ENCODE data around the gene TCOF1. TPM values are rescaled to one million over a fixed set of nuclear protein-coding genes. Genes with fewer than 3 reads are reported as not detected.
A peak's percentile ranks its signal among the peaks of the same experiment; 100 is the strongest.

Gene TCOF1
- total and polyA plus RNA-seq, 11 donors: 11.9 to 29.9 (median 16.0) TPM

- WGBS, 4 donors: 79 to 85% (median 83%) methylated on average over 9 of the region's 9 CpGs
- intact Hi-C loops (cut with DNase I): no loop called here
- Histone ChIP-seq H3K27me3 (no peaks in the 10 kb centered on the region), H3K9me3 (no peaks in the 10 kb centered on the region), H3K36me3 (no peaks in the 10 kb centered on the region), H3K4me3 (no peak overlapping the region), H3K27ac (no peak overlapping the region), H3K4me1 (peaks cover 0 to 16% (median 0%) of the 10 kb centered on the region in 12 donors)
- no peak for DNase-seq
- no peak for ATAC-seq
- no peak for TF ChIP-seq POLR2A (IDR thresholded peaks at IDR 0.05)
- TF ChIP-seq CTCF (IDR thresholded peaks at IDR 0.05): no peak
Observed at GRCh38 chr5:150347451-150347850, 10.0 kb upstream of the TCOF1 start.

GRCh38 chr5:150349681-150350275 lies 7.7 kb upstream of the TCOF1 start:
- TF ChIP-seq CTCF (IDR thresholded peaks at IDR 0.05): no peak
- no peak for TF ChIP-seq POLR2A (IDR thresholded peaks at IDR 0.05)
- Histone ChIP-seq H3K4me1 (peaks cover 0 to 21% (median 0%) of the 10 kb centered on the region in 12 donors), H3K9me3 (no peaks in the 10 kb centered on the region), H3K4me3 (no peak overlapping the region), H3K36me3 (no peaks in the 10 kb centered on the region), H3K27me3 (no peaks in the 10 kb centered on the region), H3K27ac (no peak overlapping the region)
- ATAC-seq (no peak), DNase-seq (no peak)
- intact Hi-C loops (cut with DNase I): loop anchor here in 7 of 10 donors (5.0 to 10.0 kb wide), 7 partner anchors 77 to 325 kb away; partner anchors contain the start of gene CDX1 (in 1 of the 7)
- 79 to 94% (median 91%) methylated on average over 6 of the region's 6 CpGs for WGBS, 4 donors

DNA sequence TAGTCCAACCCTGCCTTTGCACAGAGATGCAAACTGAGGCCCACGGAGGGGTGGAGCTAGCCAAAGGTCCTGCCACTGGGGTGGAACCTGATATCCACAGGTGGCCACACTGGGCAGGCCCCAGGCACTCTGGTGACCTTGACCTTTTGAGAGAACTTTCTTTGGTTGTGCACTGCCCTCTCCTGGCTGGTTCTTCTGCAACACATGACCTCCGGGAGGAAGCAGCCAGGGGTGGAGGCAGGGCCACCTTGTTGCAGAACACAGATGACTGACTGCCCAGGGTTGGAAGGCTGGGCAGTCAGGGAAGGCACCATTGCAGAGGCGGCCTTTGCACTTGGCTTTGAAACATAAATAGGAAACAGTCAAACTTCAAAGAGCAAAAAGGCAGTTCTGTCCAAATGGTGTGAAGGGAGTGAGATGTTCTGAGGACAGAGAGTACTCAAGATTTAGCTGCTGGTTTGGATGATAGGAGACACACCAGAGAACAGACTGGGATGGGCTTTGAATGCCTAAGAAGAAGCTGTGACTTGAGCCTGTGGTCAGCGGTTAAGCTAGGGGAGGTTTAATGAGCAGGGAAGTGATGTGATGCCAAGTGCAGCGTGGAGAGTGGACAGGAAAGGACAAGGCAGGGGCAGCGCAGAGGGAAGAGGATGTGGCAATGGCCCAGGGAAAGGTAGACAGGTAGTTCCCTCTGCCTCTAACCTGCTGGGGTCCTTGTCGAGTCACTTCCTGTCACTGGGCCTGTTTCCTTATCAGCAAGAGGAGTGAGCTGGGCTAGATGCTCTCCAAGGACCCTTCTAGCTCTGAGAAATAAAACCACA lies 6.8 kb upstream of the TCOF1 start:
- H3K9me3 ChIP-seq: no peaks in the 10 kb centered on the region
- TF ChIP-seq CTCF (IDR thresholded peaks at IDR 0.05) (peak; percentile 31 to 74 (median 55)), POLR2A (IDR thresholded peaks at IDR 0.05) (no peak)
- DNase-seq (peak; percentile 67 to 79 (median 77)), ATAC-seq (peak; percentile 83 to 93 (median 92))
- WGBS, 4 donors: 43 to 56% (median 49%) methylated on average over 7 of the region's 7 CpGs
- peaks cover 0 to 21% (median 0%) of the 10 kb centered on the region in 12 donors for H3K4me1 ChIP-seq
- no peaks in the 10 kb centered on the region for H3K27me3 ChIP-seq
- intact Hi-C loops (cut with DNase I): loop anchor here in 7 of 10 donors (5.0 to 10.0 kb wide), 7 partner anchors 78 to 326 kb away; partner anchors contain the start of gene CDX1 (in 1 of the 7)
- H3K27ac ChIP-seq: no peak overlapping the region
- no peak overlapping the region for H3K4me3 ChIP-seq
- H3K36me3 ChIP-seq: no peaks in the 10 kb centered on the region
